ENCODE data around the gene XPNPEP3.

The XPNPEP3 gene

DNA sequence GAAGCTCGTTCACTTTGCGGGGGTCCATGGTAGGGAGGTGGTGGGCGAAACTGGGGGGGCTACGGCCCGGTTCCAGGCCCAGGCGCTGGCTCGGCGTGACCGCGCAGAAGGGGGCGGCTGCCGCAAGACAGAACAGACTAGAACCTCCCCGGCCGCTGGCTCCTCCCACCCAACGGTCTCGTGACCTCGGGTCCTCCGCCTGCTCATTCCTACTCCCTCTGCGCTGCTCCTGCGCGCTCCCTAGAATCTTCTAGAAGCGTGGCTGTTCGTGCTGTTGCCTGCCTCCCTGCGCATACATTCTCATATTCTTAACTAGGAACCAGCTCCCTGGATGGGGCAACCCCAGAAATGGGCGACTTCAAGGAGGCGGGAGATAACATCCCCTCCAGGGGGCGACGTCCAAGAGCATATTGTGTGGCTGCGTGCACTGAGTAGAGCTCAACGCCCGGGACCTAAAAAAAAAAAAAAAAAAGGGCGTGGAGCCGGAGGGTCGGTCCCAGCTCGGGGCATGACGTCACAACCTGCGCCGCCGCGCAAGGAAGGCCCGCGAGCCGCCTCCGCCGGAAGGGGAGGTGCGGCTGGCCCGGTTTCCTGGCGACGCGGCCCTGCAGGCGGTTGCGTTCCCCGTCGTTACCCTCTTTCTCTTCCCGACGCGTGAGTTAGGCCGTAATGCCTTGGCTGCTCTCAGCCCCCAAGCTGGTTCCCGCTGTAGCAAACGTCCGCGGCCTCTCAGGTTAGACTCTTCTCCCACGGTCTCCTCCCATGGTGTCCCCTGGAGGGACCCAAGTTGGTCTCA, at the start of gene XPNPEP3, which contains the start of gene ST13:
TSS of gene XPNPEP3 (plus strand) at position 636 of the 796 bp plus-strand sequence. CDS start at position 670, 34 bp downstream.
TSS of gene ST13 (minus strand) at position 127 of the 796 bp plus-strand sequence. CDS start at position 28, 99 bp downstream.
- Histone ChIP-seq H3K27ac (ENCODE audit: low read depth, low read length, poor library complexity, severe bottlenecking) (peak within 1 kb of the TSS; percentile 93), H3K9me2 (ENCODE audit: low read depth, low read length) (no peaks in the 10 kb centered on the region), H3K4me1 (ENCODE audit: insufficient read depth, low read length, severe bottlenecking) (peaks cover 48% of the 10 kb centered on the region), H3K9ac (ENCODE audit: low read length) (peak within 1 kb of the TSS; percentile 94), H4K20me1 (ENCODE audit: insufficient read depth, low read length) (no peaks in the 10 kb centered on the region), H3K4me2 (ENCODE audit: low read length) (peak within 1 kb of the TSS; percentile 98), H3K36me3 (ENCODE audit: insufficient read depth, low read length) (peaks cover 14% of the 10 kb centered on the region; the same call in 1 of the 2 replicates), H3K27me3 (ENCODE audit: insufficient read depth, low read length) (no peaks in the 10 kb centered on the region), H3K9me3 (ENCODE audit: low read length) (no peaks in the 10 kb centered on the region), H3F3A (ENCODE audit: insufficient read depth, low read length) (no peaks in the 10 kb centered on the region), H3K4me3 (ENCODE audit: low read depth, low read length, poor library complexity, severe bottlenecking) (peak within 1 kb of the TSS; percentile 94), H2AFZ (ENCODE audit: low read length) (no peak within 1 kb of the TSS), H3K79me2 (ENCODE audit: insufficient read depth, low read length) (peaks cover 82% of the 10 kb centered on the region)
- TF ChIP-seq, protein P1, sequence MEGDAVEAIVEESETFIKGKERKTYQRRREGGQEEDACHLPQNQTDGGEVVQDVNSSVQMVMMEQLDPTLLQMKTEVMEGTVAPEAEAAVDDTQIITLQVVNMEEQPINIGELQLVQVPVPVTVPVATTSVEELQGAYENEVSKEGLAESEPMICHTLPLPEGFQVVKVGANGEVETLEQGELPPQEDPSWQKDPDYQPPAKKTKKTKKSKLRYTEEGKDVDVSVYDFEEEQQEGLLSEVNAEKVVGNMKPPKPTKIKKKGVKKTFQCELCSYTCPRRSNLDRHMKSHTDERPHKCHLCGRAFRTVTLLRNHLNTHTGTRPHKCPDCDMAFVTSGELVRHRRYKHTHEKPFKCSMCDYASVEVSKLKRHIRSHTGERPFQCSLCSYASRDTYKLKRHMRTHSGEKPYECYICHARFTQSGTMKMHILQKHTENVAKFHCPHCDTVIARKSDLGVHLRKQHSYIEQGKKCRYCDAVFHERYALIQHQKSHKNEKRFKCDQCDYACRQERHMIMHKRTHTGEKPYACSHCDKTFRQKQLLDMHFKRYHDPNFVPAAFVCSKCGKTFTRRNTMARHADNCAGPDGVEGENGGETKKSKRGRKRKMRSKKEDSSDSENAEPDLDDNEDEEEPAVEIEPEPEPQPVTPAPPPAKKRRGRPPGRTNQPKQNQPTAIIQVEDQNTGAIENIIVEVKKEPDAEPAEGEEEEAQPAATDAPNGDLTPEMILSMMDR (IDR thresholded peaks at IDR 0.05; ENCODE audit: low read length), result peak; percentile 45
- no peak for TF ChIP-seq EZH2 (IDR thresholded peaks at IDR 0.05; ENCODE audit: borderline replicate concordance, low read length)

DNA sequence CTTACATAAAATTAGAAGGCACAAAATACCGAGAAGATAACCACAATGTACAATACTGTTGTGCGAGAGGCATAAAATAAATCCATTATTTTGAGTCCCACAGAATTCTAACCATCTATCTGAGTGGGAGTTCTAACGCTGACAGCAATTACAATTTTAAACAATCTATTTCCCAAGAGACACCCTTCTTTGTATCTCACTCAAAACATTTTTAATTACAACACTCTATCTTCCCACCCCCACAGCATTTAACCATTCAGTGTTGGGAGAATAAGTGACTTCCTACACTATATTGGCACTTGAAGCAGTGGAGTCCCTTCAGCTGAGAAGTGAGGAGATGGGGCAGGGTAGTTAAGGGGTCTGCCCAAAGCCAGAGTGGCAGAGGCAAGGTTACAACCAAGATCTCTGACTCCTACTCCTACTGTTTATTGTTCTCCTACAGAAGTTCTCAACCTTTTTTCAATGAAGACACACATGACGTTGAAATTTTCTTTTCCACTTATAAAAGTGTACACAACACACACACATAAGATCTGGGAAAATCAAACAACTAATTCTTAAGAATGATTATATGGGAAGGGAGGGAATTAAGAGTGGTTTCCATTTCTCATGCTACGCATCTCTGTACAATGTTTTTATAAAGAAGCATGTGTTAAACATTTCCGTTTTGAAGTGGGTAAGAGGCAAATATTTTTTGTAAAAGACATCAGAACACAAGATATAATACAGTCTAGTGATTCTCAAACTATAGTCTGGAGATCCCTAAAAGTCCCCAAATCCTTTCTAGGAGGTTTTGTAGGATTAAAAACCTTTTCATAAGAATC, 48.7 kb upstream of the XPNPEP3 start:
- no peak overlapping the region for H3K27ac ChIP-seq (ENCODE audit: low read depth, low read length, poor library complexity, severe bottlenecking)
- no peaks in the 10 kb centered on the region for H3F3A ChIP-seq (ENCODE audit: insufficient read depth, low read length)
- peaks cover 84% of the 10 kb centered on the region for H3K79me2 ChIP-seq (ENCODE audit: insufficient read depth, low read length)
- H3K4me1 ChIP-seq (ENCODE audit: insufficient read depth, low read length, severe bottlenecking), result peaks cover 4% of the 10 kb centered on the region
- TF ChIP-seq EZH2 (IDR thresholded peaks at IDR 0.05; ENCODE audit: borderline replicate concordance, low read length), result no peak
- TF ChIP-seq, protein P1 (IDR thresholded peaks at IDR 0.05; ENCODE audit: low read length), result no peak
- no peaks in the 10 kb centered on the region for H3K9me2 ChIP-seq (ENCODE audit: low read depth, low read length)
- peaks cover 68% of the 10 kb centered on the region for H3K36me3 ChIP-seq (ENCODE audit: insufficient read depth, low read length)
- no peaks in the 10 kb centered on the region for H4K20me1 ChIP-seq (ENCODE audit: insufficient read depth, low read length)
- H2AFZ ChIP-seq (ENCODE audit: low read length), result no peak overlapping the region
- no peak overlapping the region for H3K9ac ChIP-seq (ENCODE audit: low read length)
- H3K9me3 ChIP-seq (ENCODE audit: low read length), result no peaks in the 10 kb centered on the region
- H3K4me2 ChIP-seq (ENCODE audit: low read length), result no peak overlapping the region
- H3K27me3 ChIP-seq (ENCODE audit: insufficient read depth, low read length), result no peaks in the 10 kb centered on the region
- H3K4me3 ChIP-seq (ENCODE audit: low read depth, low read length, poor library complexity, severe bottlenecking), result no peak overlapping the region

DNA sequence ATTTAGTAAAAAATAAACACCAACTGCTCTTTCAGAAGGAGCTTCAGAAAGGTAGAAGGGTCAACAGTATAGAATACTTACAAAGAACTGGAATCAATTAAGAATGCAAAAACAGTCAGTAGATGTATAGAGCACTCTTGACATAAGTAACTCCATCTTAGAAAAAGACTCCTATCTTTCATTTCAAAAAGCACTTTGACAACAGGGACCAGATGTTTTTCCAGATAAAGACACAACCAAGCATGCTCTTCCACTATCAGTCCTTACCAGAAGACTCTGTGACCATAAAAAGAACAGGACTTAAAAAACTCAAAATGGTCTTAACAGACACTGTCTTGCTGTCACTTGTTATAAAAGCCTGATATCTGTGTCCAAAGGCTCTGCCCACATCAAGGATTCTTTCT, 43.0 kb upstream of the XPNPEP3 start:
- no peak overlapping the region for H3K4me3 ChIP-seq (ENCODE audit: low read depth, low read length, poor library complexity, severe bottlenecking)
- no peaks in the 10 kb centered on the region for H3K27me3 ChIP-seq (ENCODE audit: insufficient read depth, low read length)
- peaks cover 91% of the 10 kb centered on the region for H3K79me2 ChIP-seq (ENCODE audit: insufficient read depth, low read length)
- H3K9ac ChIP-seq (ENCODE audit: low read length), result no peak overlapping the region
- H3K9me2 ChIP-seq (ENCODE audit: low read depth, low read length), result no peaks in the 10 kb centered on the region
- peak overlapping the region; percentile 43 for H3K27ac ChIP-seq (ENCODE audit: low read depth, low read length, poor library complexity, severe bottlenecking)
- peaks cover 52% of the 10 kb centered on the region for H3K36me3 ChIP-seq (ENCODE audit: insufficient read depth, low read length)
- no peak overlapping the region for H2AFZ ChIP-seq (ENCODE audit: low read length)
- H3K9me3 ChIP-seq (ENCODE audit: low read length), result no peaks in the 10 kb centered on the region; the same call in 1 of the 2 replicates
- H4K20me1 ChIP-seq (ENCODE audit: insufficient read depth, low read length), result no peaks in the 10 kb centered on the region
- no peak overlapping the region for H3K4me2 ChIP-seq (ENCODE audit: low read length)
- H3F3A ChIP-seq (ENCODE audit: insufficient read depth, low read length), result no peaks in the 10 kb centered on the region
- TF ChIP-seq, protein P1 (IDR thresholded peaks at IDR 0.05; ENCODE audit: low read length), result no peak
- no peak for TF ChIP-seq EZH2 (IDR thresholded peaks at IDR 0.05; ENCODE audit: borderline replicate concordance, low read length)
- H3K4me1 ChIP-seq (ENCODE audit: insufficient read depth, low read length, severe bottlenecking), result peaks cover 27% of the 10 kb centered on the region
